K562 (cell line): ENCODE measurements around the gene TMEM117. TPM values are rescaled to one million over a fixed set of nuclear protein-coding genes. Genes with fewer than 3 reads are reported as not detected.

Source experiments
- ATAC-seq: fragments of 200-7000 bp; cut with Tn5 transposase; 3 replicates; pipeline ENCODE4 v1.9.1; 2020; ENCODE audit warnings: moderate library complexity
- BruUV-seq: library from RNA; stranded (reverse); fragments of 400-500 nt; replicated peaks from 2 replicates; lab custom pipeline; 2021; lab: Mats Ljungman, UMichigan
- CTCF ChIA-PET: fragments of 300-600 bp; formaldehyde crosslinking; extraction: SDS; loops from one replicate; lab custom pipeline; 2021; ENCODE audit warnings: low intra/inter-chr PET ratio; lab: Yijun Ruan, JAX
- POLR2A ChIA-PET: fragments of 300-600, 350-650 bp; sonication (Branson Sonifier 250); formaldehyde crosslinking; extraction: SDS; loops from one replicate; lab custom pipeline; 2021; ENCODE audit warnings: antibody characterized with exemption, inconsistent platforms; lab: Yijun Ruan, JAX
- DNase-seq, 4 experiments: peaks; one replicate each; pipeline versions ENCODE4 v3.0.0 to v3.0.0-alpha.2; 2011 to 2018; ENCODE audit warnings: low spot score in 3 of 4, mixed read lengths in 3 of 4; ENCODE audit errors: extremely low read depth in 1 of 4
- FAIRE-seq: peaks from 2 replicates; lab custom pipeline; 2011; peaks lifted over from hg19 to GRCh38; lab: Jason Lieb, UNC
- H2AFZ ChIP-seq: 2 replicates; pipeline ENCODE4 v1.6.0; 2011; ENCODE audit warnings: low read depth, low read length, control low read depth, inconsistent platforms
- H3K27ac ChIP-seq: fragments of 200-600 bp; 3 replicates; pipeline ENCODE4 v1.8.0; 2011; ENCODE audit warnings: low read depth, mild to moderate bottlenecking, control low read depth, inconsistent platforms, low read length, moderate library complexity, mixed read lengths; ENCODE audit errors: extremely low read depth
- H3K27me3 ChIP-seq, 2 experiments: fragments of 300-600 bp in 1 of 2; 2 replicates in 1 of 2; 3 replicates in 1 of 2; pipeline versions ENCODE4 v1.6.0 to v1.8.0; 2011; ENCODE audit warnings: inconsistent platforms in 2 of 2, low read length in 2 of 2, mild to moderate bottlenecking in 1 of 2, mixed read lengths in 1 of 2, moderate library complexity in 1 of 2; ENCODE audit not compliant: control insufficient read depth in 2 of 2, insufficient read depth in 2 of 2
- H3K36me3 ChIP-seq: fragments of 300-600 bp; 3 replicates; pipeline ENCODE4 v1.8.0; 2011; ENCODE audit warnings: mild to moderate bottlenecking, low read length, inconsistent platforms; ENCODE audit not compliant: control insufficient read depth, insufficient read depth
- H3K4me1 ChIP-seq, 2 experiments: fragments of 200-600 bp in 1 of 2; replicated peaks in 1 of 2; 2 replicates in 1 of 2; 3 replicates in 1 of 2; pipeline versions ENCODE4 v1.5.1 to v1.8.0; 2011; ENCODE audit warnings: inconsistent platforms in 2 of 2, low read length in 2 of 2, mild to moderate bottlenecking in 1 of 2, mixed read lengths in 1 of 2, moderate library complexity in 1 of 2; ENCODE audit not compliant: control insufficient read depth in 2 of 2, insufficient read depth in 2 of 2
- H3K4me2 ChIP-seq: 2 replicates; pipeline ENCODE4 v1.6.1; 2011; ENCODE audit warnings: low read length, control low read depth, inconsistent platforms, mixed read lengths; ENCODE audit not compliant: insufficient read depth
- H3K4me3 ChIP-seq: fragments of 200-600 bp; sonication (generic), shearing (Covaris generic); 2 replicates; pipeline ENCODE4 v1.5.1; 2016; ENCODE audit warnings: control low read depth, inconsistent platforms
- H3K79me2 ChIP-seq: fragments of 200-600 bp; 3 replicates; pipeline ENCODE4 v1.8.0; 2011; ENCODE audit warnings: low read length, inconsistent platforms; ENCODE audit not compliant: control insufficient read depth, insufficient read depth
- H3K9ac ChIP-seq, 2 experiments: 2 replicates each; pipeline versions ENCODE4 v1.6.0 to v1.6.1; 2011; ENCODE audit warnings: low read depth in 2 of 2, low read length in 2 of 2, control low read depth in 1 of 2, inconsistent platforms in 1 of 2, mild to moderate bottlenecking in 1 of 2, mixed read lengths in 1 of 2; ENCODE audit not compliant: insufficient read depth in 1 of 2
- H3K9me1 ChIP-seq: one replicate; pipeline ENCODE4 v1.6.0; 2011; ENCODE audit warnings: inconsistent platforms, mild to moderate bottlenecking, low read length, moderate library complexity; ENCODE audit not compliant: control insufficient read depth, insufficient read depth
- H3K9me3 ChIP-seq: replicated peaks from 2 replicates; pipeline ENCODE4 v1.5.1; 2011; ENCODE audit warnings: low read depth, low read length, inconsistent platforms; ENCODE audit not compliant: control insufficient read depth, insufficient read depth
- H4K20me1 ChIP-seq: replicated peaks from 2 replicates; pipeline ENCODE4 v1.6.1; 2011; ENCODE audit warnings: low read length, inconsistent platforms, mixed read lengths; ENCODE audit not compliant: control insufficient read depth, insufficient read depth
- BRCA1 ChIP-seq, 2 experiments: fragments of 450-650 bp in 1 of 2; sonication (generic) in 1 of 2; formaldehyde crosslinking in 1 of 2; IDR thresholded peaks; 2 replicates each; pipeline versions ENCODE4 v1.5.0 to v1.6.1; 2017 to 2020; ENCODE audit warnings: mild to moderate bottlenecking in 1 of 2, missing genetic modification reagents in 1 of 2
- C11orf30 ChIP-seq: fragments of 450-650 bp; IDR thresholded peaks from 2 replicates; pipeline ENCODE4 v1.6.1; 2016; ENCODE audit warnings: low read depth, mild to moderate bottlenecking
- JUND ChIP-seq, 2 experiments: IDR thresholded peaks; 2 replicates in 1 of 2; 3 replicates in 1 of 2; pipeline ENCODE4 v1.6.1; 2011; ENCODE audit warnings: borderline replicate concordance in 2 of 2, low read depth in 2 of 2, low read length in 2 of 2, improper control_type of control experiment in 1 of 2, missing biosample characterization in 1 of 2, missing genetic modification characterization in 1 of 2, missing genetic modification reagents in 1 of 2
- MAFF ChIP-seq: IDR thresholded peaks from 2 replicates; pipeline ENCODE4 v1.6.1; 2012; ENCODE audit warnings: low read length, improper control_type of control experiment
- MAFG ChIP-seq: fragments of 450-650 bp; conservative IDR thresholded peaks from 2 replicates; pipeline ENCODE4 v1.6.1; 2016; ENCODE audit warnings: missing genetic modification characterization, missing compliant biosample characterization
- MAFK ChIP-seq: IDR thresholded peaks from 2 replicates; pipeline ENCODE4 v1.6.1; 2011; ENCODE audit warnings: low read length, improper control_type of control experiment
- NRF1 ChIP-seq, 2 experiments: fragments of 450-650 bp; IDR thresholded peaks in 1 of 2; conservative IDR thresholded peaks in 1 of 2; 2 replicates each; pipeline ENCODE4 v1.6.1; 2014; ENCODE audit warnings: mild to moderate bottlenecking in 2 of 2
- XRCC5 ChIP-seq: fragments of 200-400 bp; formaldehyde crosslinking; IDR thresholded peaks from 2 replicates; pipeline ENCODE4 v1.6.1; 2017; ENCODE audit warnings: low read depth, mild to moderate bottlenecking, low read length
- ZNF146 ChIP-seq: IDR thresholded peaks from one replicate; pipeline ENCODE4 v1.6.1; 2018; ENCODE audit warnings: missing compliant biosample characterization; ENCODE audit not compliant: unreplicated experiment
- ZNF3 ChIP-seq: fragments of 250-450 bp; sonication (Bioruptor Pico); IDR thresholded peaks from 2 replicates; pipeline ENCODE4 v1.5.0; 2021; ENCODE audit warnings: mild to moderate bottlenecking, moderate library complexity
- ZNF316 ChIP-seq: fragments of 450-650 bp; IDR thresholded peaks from 2 replicates; pipeline ENCODE4 v1.6.1; 2016
- ZNF764 ChIP-seq: fragments of 250-450 bp; sonication (Bioruptor Pico); IDR thresholded peaks from 2 replicates; pipeline ENCODE4 v1.4.0; 2020; ENCODE audit warnings: low read depth, mild to moderate bottlenecking, moderate library complexity
- WGBS: fragments of 100-300 bp; shearing (Covaris generic); methylation state at CpG from one replicate; pipeline ENCODE4 v1.1.6; 2016; ENCODE audit warnings: low coverage, mixed read lengths; ENCODE audit not compliant: insufficient coverage; ENCODE audit errors: missing lambda C conversion rate; 5-methylcytosine and 5-hydroxymethylcytosine counted together
- in situ Hi-C: fragments of 300-500 bp; cut with MboI; formaldehyde crosslinking; loops from 4 replicates; pipeline ENCODE4 v1.15.0; 2018; ENCODE audit warnings: inconsistent platforms, mixed read lengths
- intact Hi-C: fragments of 100-400 bp; cut with micrococcal nuclease; formaldehyde crosslinking; loops from 2 replicates; pipeline ENCODE4 v1.14.2; 2022
- polyA plus RNA-seq, 8 experiments: library from polyadenylated mRNA; depleted of rRNA in 4 of 8; stranded (reverse) in 5 of 8; unstranded in 3 of 8; fragments of >200 nt; fragmentation: Nextera tagmentation in 2 of 8; fragmentation: Illumina TruSeq in 1 of 8; extraction: Ambion mirVana in 2 of 8; extraction: Trizol in 1 of 8; gene quantifications; 2 replicates each; pipeline versions ENCODE4 v1.2.1 to v1.2.3, GENCODE V29; 2011 to 2014; ENCODE audit warnings: inconsistent platforms in 1 of 8, missing spikeins in 1 of 8
- total RNA-seq, 7 experiments: library from RNA; depleted of rRNA in 6 of 7; stranded (reverse); fragments of >200 nt in 6 of 7; fragmentation: Illumina TruSeq in 2 of 7; extraction: Trizol in 2 of 7; gene quantifications; 2 replicates each; pipeline versions ENCODE4 v1.2.1 to v1.2.3, GENCODE V29; 2011 to 2021; ENCODE audit warnings: low replicate concordance in 1 of 7
- TF ChIP-seq, protein P1 (sequence below): fragments of 450-650 bp; conservative IDR thresholded peaks from 2 replicates; pipeline ENCODE4 v1.6.1; 2016; ENCODE audit warnings: missing genetic modification characterization, low read depth, mild to moderate bottlenecking, missing compliant biosample characterization, moderate library complexity
- TF ChIP-seq, protein P2 (sequence below): fragments of 150-350 bp; conservative IDR thresholded peaks from 2 replicates; pipeline ENCODE4 v1.6.1; 2014; ENCODE audit warnings: low read length
- TF ChIP-seq, protein P3 (sequence below), 2 experiments: fragments of 450-650 bp; conservative IDR thresholded peaks; 2 replicates each; pipeline ENCODE4 v1.6.1; 2017; ENCODE audit warnings: mild to moderate bottlenecking in 2 of 2, moderate library complexity in 2 of 2

Gene TMEM117
- total and polyA plus RNA-seq, 9 of the 15 experiments (the other 6 are each of a cell fraction or from before 2014, with no cell fraction given): 0.31 to 2.8 (median 1.0) TPM

DNA sequence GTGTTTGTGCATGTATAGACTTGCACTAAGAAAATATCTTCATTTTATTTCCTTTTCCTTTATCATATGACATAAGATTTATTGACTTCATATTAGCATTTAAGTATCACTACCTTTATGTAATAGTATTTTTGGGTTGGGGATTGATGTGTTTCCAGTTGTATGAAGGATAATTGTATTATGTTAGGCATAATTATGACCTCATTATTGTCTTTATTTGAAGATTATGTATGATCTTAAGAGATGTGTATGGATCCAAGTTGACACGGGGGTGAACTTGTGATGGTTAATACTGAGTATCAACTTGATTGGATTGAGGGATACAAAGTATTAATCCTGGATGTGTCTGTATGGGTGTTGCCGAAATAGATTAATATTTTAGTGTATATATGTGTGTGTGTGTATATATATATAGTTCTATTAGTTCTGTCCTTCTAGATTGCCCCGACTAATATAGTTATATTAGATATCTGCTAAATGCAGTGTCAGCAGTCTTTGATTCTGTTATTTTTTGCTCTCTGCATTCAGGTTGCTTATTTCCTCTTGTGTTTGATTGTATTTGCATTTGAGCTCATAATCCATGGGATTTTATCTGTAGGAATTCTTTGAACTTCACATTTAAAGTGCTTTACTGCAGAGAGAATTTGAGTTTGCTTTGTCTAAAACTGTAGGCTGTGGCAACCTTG, 211.0 kb downstream of the TMEM117 start:
- no TSS peak for BruUV-seq
- H3K79me2 ChIP-seq: no peaks in the 10 kb centered on the region
- no peaks in the 10 kb centered on the region for H3K9me1 ChIP-seq
- H3K4me1 ChIP-seq: no peaks in the 10 kb centered on the region
- in situ Hi-C loops (no loop called here), intact Hi-C loops (no loop called here)
- H4K20me1 ChIP-seq: no peaks in the 10 kb centered on the region
- ChIA-PET POLR2A (no interaction called here), CTCF (no interaction called here)
- no peak overlapping the region for H3K9ac ChIP-seq
- ATAC-seq (no peak), DNase-seq (no peak), FAIRE-seq (no peak)
- no peak overlapping the region for H3K4me2 ChIP-seq
- H3K27me3 ChIP-seq: no peaks in the 10 kb centered on the region
- H3K4me3 ChIP-seq: no peak overlapping the region
- no peak overlapping the region for H2AFZ ChIP-seq
- H3K36me3 ChIP-seq: no peaks in the 10 kb centered on the region
- no peaks in the 10 kb centered on the region for H3K9me3 ChIP-seq
- 0% methylated on average over 3 of the region's 3 CpGs for WGBS
- H3K27ac ChIP-seq: no peak overlapping the region
- peak; percentile 34; the same call in 1 of the 2 replicates for TF ChIP-seq C11orf30
- no peak for TF ChIP-seq JUND (IDR thresholded peaks at IDR 0.05; ENCODE audit: borderline replicate concordance, low read depth, low read length)
- TF ChIP-seq JUND (tag; IDR thresholded peaks at IDR 0.05; ENCODE audit: borderline replicate concordance, low read depth, low read length): no peak
- TF ChIP-seq MAFG (tag): peak; percentile 61
- no peak for TF ChIP-seq ZNF3 (CRISPR knock-in tag)
- TF ChIP-seq BRCA1 (IDR thresholded peaks at IDR 0.05): no peak
- TF ChIP-seq BRCA1 (CRISPR knock-in tag; IDR thresholded peaks at IDR 0.05): no peak
- no peak for TF ChIP-seq ZNF764
- TF ChIP-seq ZNF316: peak; percentile 74
- TF ChIP-seq MAFF: peak; percentile 66
- TF ChIP-seq MAFK: peak; percentile 76
- TF ChIP-seq, protein P1, sequence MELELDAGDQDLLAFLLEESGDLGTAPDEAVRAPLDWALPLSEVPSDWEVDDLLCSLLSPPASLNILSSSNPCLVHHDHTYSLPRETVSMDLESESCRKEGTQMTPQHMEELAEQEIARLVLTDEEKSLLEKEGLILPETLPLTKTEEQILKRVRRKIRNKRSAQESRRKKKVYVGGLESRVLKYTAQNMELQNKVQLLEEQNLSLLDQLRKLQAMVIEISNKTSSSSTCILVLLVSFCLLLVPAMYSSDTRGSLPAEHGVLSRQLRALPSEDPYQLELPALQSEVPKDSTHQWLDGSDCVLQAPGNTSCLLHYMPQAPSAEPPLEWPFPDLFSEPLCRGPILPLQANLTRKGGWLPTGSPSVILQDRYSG (tag): no peak
- no peak for TF ChIP-seq NRF1 (conservative IDR thresholded peaks at IDR 0.05 in 1 of 2, IDR thresholded peaks at IDR 0.05 in 1 of 2)
- TF ChIP-seq, protein P2, sequence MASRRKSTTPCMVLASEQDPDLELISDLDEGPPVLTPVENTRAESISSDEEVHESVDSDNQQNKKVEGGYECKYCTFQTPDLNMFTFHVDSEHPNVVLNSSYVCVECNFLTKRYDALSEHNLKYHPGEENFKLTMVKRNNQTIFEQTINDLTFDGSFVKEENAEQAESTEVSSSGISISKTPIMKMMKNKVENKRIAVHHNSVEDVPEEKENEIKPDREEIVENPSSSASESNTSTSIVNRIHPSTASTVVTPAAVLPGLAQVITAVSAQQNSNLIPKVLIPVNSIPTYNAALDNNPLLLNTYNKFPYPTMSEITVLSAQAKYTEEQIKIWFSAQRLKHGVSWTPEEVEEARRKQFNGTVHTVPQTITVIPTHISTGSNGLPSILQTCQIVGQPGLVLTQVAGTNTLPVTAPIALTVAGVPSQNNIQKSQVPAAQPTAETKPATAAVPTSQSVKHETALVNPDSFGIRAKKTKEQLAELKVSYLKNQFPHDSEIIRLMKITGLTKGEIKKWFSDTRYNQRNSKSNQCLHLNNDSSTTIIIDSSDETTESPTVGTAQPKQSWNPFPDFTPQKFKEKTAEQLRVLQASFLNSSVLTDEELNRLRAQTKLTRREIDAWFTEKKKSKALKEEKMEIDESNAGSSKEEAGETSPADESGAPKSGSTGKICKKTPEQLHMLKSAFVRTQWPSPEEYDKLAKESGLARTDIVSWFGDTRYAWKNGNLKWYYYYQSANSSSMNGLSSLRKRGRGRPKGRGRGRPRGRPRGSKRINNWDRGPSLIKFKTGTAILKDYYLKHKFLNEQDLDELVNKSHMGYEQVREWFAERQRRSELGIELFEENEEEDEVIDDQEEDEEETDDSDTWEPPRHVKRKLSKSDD: no peak
- TF ChIP-seq ZNF146: no peak
- TF ChIP-seq XRCC5: no peak
- TF ChIP-seq, protein P3, sequence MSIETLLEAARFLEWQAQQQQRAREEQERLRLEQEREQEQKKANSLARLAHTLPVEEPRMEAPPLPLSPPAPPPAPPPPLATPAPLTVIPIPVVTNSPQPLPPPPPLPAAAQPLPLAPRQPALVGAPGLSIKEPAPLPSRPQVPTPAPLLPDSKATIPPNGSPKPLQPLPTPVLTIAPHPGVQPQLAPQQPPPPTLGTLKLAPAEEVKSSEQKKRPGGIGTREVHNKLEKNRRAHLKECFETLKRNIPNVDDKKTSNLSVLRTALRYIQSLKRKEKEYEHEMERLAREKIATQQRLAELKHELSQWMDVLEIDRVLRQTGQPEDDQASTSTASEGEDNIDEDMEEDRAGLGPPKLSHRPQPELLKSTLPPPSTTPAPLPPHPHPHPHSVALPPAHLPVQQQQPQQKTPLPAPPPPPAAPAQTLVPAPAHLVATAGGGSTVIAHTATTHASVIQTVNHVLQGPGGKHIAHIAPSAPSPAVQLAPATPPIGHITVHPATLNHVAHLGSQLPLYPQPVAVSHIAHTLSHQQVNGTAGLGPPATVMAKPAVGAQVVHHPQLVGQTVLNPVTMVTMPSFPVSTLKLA (conservative IDR thresholded peaks at IDR 0.05): no peak
